ENCODE measurements around the gene CCDC174. TPM values are rescaled to one million over a fixed set of nuclear protein-coding genes. Genes with fewer than 3 reads are reported as not detected.

Gene CCDC174
- polyA plus RNA-seq, 3 donors: 32.4 to 41.3 (median 36.3) TPM

- no peak for DNase-seq (ENCODE audit: extremely low read depth in 1 of 11, low read depth in 9 of 11, low spot score in 4 of 11)
Observed at GRCh38 chr3:14620512-14620911, 31.1 kb upstream of the CCDC174 start.

GRCh38 chr3:14621093-14621492, 30.5 kb upstream of the CCDC174 start:
- DNase-seq (ENCODE audit: extremely low read depth in 1 of 11, low read depth in 9 of 11, low spot score in 4 of 11): no peak

GRCh38 chr3:14622368-14622767, 29.2 kb upstream of the CCDC174 start:
- DNase-seq (ENCODE audit: extremely low read depth in 1 of 11, low read depth in 9 of 11, low spot score in 4 of 11): no peak

GRCh38 chr3:14623569-14624051, 28.0 kb upstream of the CCDC174 start:
- DNase-seq (ENCODE audit: extremely low read depth in 1 of 11, low read depth in 9 of 11, low spot score in 4 of 11): no peak

GRCh38 chr3:14624498-14624897, 27.1 kb upstream of the CCDC174 start:
- DNase-seq (ENCODE audit: extremely low read depth in 1 of 11, low read depth in 9 of 11, low spot score in 4 of 11): no peak

- DNase-seq (ENCODE audit: extremely low read depth in 1 of 11, low read depth in 9 of 11, low spot score in 4 of 11): no peak
Observed at GRCh38 chr3:14625443-14625842, 26.1 kb upstream of the CCDC174 start.

GRCh38 chr3:14627815-14628214, 23.7 kb upstream of the CCDC174 start:
- DNase-seq (ENCODE audit: extremely low read depth in 1 of 11, low read depth in 9 of 11, low spot score in 4 of 11): no peak

- DNase-seq (ENCODE audit: extremely low read depth in 1 of 11, low read depth in 9 of 11, low spot score in 4 of 11): no peak
Observed at GRCh38 chr3:14628406-14628805, 23.2 kb upstream of the CCDC174 start.

GRCh38 chr3:14630404-14631100, 21.0 kb upstream of the CCDC174 start:
- DNase-seq (ENCODE audit: extremely low read depth in 1 of 11, low read depth in 9 of 11, low spot score in 4 of 11): no peak

GRCh38 chr3:14631101-14631497, 20.5 kb upstream of the CCDC174 start:
- no peak for DNase-seq (ENCODE audit: extremely low read depth in 1 of 11, low read depth in 9 of 11, low spot score in 4 of 11)

GRCh38 chr3:14631687-14632441, 19.7 kb upstream of the CCDC174 start:
- DNase-seq (ENCODE audit: extremely low read depth in 1 of 11, low read depth in 9 of 11, low spot score in 4 of 11): no peak

- no peak for DNase-seq (ENCODE audit: extremely low read depth in 1 of 11, low read depth in 9 of 11, low spot score in 4 of 11)
Observed at GRCh38 chr3:14632442-14632930, 19.1 kb upstream of the CCDC174 start.

GRCh38 chr3:14633417-14633816, 18.1 kb upstream of the CCDC174 start:
- DNase-seq (ENCODE audit: extremely low read depth in 1 of 11, low read depth in 9 of 11, low spot score in 4 of 11): no peak

- no peak for DNase-seq (ENCODE audit: extremely low read depth in 1 of 11, low read depth in 9 of 11, low spot score in 4 of 11)
Observed at GRCh38 chr3:14633819-14634424, 17.6 kb upstream of the CCDC174 start.

- no peak for DNase-seq (ENCODE audit: extremely low read depth in 1 of 11, low read depth in 9 of 11, low spot score in 4 of 11)
Observed at GRCh38 chr3:14634763-14635400, 16.7 kb upstream of the CCDC174 start.

GRCh38 chr3:14636496-14637087, 15.0 kb upstream of the CCDC174 start:
- no peak for DNase-seq (ENCODE audit: extremely low read depth in 1 of 11, low read depth in 9 of 11, low spot score in 4 of 11)

- DNase-seq (ENCODE audit: extremely low read depth in 1 of 11, low read depth in 9 of 11, low spot score in 4 of 11): no peak
Observed at GRCh38 chr3:14640157-14640562, 11.4 kb upstream of the CCDC174 start.

GRCh38 chr3:14640734-14641133, 10.8 kb upstream of the CCDC174 start:
- DNase-seq (ENCODE audit: extremely low read depth in 1 of 11, low read depth in 9 of 11, low spot score in 4 of 11): no peak

- no peak for DNase-seq (ENCODE audit: extremely low read depth in 1 of 11, low read depth in 9 of 11, low spot score in 4 of 11)
Observed at GRCh38 chr3:14641346-14641745, 10.2 kb upstream of the CCDC174 start.
